Hematopoietic multipotent progenitor cell treated with erythropoietin and hydrocortisone succinate and interleukin-3 and kit ligand, for 4 days (in vitro differentiated cells): ENCODE data around the gene KLHL10.

Source experiments
- DNase-seq: peaks from one replicate; pipeline ENCODE4 v3.0.0-alpha.2; 2015

The KLHL10 gene

DNA sequence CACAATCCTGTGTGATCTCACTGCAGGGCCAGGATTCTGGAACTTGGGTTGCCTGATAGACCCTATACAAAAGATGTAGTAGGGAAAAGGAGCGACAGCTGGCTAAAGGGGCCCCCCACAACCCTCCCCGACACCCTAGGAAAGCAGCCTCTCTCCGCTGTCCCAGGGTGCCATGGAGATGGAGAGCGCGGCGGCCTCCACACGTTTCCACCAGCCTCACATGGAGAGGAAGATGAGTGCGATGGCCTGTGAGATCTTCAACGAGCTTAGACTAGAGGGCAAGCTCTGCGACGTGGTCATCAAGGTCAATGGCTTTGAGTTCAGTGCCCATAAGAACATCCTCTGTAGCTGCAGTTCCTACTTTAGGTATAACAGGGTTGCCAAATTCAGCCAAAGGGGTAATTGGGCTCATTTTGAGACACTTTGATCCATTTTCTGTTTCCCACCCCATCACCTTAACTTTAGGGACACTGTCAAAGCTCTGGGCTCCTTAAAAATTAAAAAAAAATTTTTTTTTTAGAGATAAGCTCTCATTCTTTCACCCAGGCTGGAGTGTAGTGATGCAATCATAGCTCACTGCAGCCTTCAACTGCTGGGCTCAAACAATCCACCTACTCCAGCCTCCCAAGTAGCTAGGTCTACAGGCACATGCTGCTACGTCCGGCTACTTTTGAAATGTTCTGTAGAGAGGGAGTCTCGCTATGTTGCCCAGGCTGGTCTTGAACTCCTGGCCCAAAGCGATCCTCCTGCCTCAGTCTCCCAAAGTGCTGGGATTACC is at the start of gene KLHL10:
Gene KLHL10 (plus strand): TSS at position 65 of the 778 bp plus-strand sequence. CDS start 108 bp downstream, at position 173.
- DNase-seq = peak; percentile 7

DNA sequence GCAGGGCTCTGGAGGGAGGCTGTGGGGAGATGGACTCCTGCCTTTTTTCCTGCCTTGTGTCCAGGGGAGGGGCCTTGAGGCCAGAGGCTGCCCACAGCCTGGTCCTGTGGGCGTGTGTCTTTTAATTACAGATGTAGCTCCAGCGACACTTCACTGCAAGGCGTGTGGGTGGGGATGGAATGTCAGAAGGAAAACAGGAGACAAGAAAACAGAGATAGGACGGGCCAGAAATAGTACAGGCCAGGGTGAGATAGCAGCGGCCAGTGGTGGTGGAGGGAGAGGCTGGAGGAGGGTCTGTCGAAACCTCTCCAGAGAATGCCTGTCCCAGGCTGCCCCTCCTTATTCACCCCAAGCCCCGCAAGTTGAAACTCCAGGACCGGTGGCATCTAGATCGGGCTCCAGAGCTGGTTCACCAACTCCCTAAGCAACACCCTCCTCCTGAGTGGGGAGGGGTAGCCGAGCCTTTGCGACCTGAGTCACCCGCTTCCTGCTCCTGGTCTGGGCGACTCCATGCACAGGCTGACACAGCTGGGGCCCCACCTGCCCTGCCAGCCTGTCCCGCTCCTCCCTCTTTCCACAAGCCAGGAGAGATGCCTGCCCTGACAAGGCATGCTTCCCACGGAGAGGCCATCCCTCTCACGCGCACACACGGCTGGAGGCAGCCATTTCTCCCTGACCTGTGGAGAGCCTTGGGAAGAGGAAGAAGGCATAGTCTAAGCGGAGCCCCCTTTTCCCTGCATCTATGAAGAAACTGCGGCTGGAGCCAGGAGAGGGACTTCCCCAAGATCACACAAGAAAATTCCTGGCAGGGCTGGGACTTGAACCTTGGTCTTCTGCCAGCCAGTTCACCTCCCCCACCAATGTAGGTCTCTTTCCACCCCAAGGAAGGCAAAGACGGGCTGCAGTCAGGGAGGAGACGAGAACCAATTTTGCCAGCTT is 44.5 kb upstream of the KLHL10 start:
- peak; percentile 43 for DNase-seq

DNA sequence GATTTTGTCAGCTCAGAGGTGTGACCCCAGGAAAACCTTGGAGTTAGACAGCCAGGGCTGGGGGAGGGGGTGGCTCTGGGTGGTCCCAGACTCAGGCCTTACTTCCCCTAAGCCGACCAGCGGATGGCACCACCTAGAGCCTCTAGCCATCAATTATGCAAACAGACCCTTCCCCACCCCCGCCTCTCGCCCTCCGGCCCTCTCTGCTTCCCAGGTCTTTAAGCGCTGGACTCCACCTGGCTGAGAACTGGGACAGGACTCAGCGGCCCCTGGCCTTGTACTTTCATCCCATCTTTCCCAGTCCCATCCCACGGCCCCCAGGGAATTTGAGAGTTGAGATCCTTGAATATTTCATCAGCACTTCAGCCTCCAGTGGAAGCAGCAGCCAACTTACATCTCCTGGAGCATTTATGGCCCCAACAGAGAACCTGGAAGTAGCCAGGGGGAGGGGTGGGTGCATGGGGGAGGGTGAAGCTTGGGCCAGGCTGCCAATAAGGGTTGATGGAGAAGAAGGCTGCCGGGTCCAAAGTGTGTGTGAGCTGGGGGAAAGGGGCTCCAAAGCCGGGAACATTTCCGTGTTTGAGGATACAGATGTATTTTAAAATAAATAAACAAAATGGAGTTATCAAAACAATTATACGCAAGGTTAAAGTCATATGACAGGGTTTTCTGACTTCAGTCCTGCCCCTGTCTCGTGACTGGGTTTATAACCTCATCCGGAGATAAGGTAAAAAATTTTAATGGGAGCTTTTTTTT is 43.7 kb upstream of the KLHL10 start:
- peak; percentile 31 for DNase-seq

DNA sequence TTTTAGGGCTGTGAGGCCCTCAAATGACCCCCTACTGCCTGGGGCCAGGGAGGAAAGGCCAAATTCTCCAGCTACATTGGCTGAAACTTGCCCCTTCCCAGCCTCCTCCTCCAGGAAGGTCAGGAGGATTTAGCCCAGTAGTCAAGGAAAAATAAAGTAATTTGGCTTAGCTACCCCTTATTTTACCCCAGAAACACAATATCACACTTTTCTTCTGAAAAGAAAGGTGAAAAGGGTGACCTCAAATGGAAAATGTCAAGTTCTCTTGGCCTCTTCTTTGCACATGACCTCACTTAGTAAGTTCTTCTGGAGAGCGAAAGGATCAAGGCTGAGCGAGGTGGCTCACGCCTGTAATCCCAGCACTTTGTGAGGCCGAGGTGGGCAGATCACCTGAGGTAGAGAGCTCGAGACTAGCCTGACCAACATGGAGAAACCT is 43.1 kb upstream of the KLHL10 start:
- DNase-seq = no peak

DNA sequence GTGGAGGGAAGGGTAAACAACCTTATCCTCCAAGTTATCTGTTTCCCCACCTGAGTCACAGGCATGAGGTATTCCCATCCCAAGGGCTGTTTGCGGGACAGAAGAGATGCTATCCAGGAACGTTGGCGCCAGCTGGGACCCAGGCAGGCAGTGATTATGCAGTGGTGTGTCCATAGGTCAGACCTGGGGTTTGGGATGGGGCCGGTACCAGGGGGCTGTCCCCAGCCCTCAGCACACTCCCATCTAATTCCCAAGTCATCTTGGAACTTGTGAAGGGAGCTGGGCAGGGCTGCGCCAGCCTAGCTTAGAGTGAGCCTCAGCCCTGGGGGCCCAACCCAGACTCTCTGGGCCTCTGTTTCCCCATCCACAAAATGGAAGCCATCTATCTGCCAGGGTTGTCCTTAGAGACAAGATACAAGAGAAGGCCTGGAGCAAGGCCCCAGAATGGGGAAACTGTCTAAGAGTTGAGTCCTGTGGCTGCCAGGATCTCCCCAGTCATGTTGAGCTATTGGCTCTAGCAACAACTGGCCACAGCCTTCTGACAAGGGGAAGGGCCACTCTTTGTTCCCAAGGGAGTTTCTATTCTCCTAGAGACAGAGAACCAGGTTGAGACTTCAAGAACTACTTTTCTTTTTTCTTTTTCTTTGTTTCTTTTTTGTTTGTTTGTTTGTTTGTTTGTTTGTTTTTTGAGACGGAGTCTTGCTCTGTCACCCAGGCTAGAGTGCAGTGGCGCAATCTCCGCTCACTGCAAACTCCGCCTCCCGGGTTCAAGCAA is 41.3 kb upstream of the KLHL10 start:
- no peak for DNase-seq

DNA sequence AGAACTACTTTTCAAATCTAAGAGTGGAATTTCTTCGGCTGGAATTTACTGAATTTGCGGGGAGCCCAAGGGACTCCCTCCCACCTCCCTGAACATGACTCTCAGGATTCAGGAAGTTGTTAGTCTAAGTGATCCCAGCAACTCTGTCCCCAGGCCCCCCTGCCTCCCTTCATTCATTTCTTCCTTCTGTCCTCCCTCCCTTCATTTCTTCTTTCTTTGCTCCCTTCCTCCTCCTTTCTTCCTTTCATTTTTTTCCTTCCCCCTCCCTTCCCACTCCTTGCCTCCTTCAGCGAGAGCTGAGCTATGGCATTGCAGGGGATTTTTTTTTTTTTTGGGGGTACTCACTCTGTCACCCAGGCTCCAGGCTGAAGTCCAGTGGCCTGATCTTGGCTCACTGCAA is 40.2 kb upstream of the KLHL10 start:
- DNase-seq = no peak

DNA sequence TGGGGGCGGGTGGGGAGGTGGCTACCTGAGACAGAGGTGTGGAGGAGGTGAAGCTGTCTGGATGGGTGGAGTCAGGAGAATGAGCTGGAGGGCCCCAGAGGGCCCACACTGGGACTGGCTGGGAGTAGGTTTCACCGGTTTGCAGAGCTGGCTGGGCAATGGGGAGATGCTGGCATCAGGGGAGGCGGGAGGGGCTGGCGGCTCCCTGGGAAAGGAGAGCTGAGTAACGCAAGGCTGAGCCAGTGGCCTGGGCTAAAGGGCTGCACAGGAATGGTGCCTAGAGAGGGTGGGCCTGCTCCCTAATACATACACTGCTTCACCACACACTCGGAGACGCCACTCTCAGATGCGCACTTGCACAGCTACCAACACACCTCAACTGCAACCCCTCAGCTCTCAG is 38.3 kb upstream of the KLHL10 start:
- no peak for DNase-seq

DNA sequence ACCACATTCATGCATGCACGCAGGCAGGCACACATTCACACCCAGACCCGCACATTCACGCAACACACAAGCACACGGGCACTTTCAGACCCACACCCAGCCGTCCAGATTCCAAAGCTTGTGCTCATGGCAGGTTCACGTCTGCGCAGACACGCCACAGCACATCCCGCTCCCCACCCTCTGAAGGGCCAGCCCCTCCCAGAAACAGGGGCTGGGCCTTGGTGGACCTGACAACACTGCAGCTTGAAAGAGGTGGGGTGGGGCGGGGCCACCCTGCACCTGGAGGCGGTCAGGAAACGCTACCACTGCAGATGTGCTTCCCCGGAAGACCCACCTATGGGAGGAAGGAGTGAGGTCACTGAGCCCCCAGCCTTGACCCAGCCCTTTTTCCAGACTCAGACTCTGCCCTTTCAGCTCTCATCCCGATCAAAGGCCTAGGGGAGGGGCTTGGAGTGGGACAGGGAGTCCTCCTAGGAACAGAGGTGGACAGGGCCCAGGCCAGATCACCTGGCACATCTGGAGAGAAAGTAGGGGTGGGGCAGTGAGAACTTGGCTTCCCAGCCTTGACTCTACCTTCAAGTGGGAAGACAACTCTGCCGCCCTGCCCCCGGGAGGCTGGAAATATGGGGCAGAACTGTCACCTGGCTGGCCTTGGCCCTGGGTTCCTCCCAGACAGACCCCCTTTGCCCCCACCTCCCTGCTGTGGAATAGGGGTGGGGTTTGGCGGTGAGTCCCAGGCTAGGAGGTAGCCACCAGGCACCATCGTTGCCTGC is 36.8 kb upstream of the KLHL10 start:
- DNase-seq = no peak

DNA sequence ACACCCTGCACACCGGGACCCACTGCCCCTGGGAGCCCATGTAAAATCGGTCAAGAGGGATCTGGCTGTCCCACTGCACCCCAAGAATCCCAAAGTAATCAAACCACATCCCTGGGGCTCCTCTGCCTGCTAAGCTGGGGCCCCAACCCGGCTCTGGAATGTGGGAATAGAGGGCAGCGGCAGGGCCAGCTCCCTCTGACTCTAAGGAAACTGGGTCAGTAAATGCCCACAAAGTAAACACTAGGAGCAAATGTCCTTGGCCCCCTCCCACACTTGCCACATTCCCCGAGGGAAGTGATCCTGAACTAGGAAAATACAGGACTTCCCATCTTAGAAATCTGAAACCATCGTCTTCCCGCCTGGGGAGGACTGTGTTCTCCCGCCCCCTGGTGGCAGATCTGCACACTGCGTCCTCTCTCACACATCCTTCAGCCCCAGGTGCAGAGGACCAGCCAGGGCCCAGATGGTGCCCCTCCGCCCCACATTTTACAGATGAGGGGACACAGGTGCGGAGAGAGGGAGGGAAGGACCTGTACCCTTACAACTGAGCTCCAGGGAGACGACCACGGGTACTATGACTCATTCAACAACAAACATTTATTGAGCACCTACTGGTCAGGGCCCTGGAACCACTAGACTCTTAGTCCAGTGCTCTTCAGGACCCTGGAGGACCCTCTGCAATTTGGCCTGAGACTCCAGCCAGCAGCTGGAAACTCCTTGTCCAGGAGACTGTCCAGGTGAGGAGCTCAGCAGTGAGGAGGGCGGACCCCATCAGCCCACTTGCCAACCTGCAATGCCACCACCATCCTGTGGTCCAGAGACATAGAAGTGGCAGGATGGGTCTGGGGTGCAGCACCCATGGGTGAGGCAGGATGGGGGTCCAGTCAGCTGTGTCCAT is 36.0 kb upstream of the KLHL10 start:
- DNase-seq = peak; percentile 79

DNA sequence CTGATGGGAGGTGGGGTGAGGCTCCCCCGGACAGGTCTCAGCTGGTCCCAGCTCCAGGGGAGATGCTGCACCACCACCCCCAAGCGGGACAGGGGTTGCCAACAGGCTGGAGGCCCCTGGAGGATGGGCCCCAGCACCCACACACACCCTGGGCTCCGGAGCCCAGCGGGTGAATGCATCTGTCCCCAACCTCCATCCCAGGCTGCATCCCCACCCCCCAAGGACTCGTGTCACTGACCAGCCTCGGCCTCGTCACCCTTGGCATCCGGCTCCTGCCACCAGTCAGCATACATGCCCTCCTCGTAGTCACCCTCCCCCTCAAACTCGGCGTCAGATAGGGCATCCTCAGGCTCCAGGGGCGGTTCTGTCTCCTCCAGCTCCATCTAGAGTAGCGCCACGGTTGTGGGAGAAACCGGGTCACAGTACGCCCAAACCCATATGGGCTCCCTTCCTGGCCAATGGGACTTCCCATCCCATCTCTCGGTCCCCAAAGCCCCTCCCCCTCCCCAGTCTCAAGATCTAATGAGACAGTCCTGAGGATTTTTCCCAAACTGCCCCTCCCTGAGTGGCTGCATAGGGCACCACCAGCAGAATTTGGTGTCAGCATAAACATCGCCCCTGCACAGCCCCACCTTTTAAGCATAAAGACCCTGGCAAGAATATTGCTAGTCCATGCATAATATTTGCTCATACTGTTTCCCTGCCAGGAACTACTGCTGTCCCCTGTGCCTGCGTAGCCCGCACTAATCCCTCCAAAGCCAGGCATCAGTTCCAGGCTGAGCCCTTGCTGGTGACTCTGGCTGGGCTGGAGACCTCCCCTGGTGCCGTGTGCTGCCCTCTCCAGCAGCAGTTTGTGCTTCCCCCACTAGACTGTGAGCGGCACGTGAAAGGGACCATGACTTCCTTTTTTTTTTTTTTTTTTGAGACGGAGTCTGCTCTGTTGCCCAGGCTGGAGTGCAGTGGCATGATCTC is 34.3 kb upstream of the KLHL10 start:
- peak; percentile 84 for DNase-seq

DNA sequence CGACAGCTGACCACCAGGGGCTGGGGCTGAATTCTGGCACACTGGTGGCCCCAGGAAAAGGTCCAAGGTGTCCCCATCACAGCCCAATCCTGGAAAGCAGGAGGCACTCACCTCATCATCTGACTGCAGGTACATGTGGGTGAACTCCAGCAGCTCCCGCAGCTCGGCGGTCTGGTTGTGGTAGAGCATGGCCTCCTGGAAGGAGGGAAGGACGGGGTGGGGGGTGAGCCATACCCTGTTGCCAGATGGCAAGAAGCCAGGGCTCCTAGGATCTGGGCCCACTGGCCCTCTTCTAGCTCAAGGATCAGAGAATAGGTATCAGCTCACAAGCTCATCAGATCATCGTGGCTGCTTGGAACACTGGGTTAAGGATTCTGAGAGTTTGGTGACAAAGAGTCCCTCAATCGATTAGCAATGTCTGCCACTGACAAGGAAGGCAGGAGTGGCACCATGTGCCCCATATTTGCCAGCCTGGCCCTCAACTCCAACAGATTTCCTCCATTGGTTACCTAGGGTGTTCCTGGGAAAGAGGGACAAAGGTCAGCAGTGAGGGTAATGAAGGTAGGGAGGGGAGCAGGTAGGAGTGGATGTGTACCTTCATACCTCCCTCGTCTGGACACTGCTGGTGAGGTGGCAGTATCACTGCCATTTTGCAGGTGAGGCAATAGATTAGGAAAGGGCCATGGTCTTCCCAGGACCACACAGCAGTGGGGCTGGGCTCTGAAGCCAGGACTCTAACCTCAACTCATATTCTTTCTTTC is 30.8 kb upstream of the KLHL10 start:
- DNase-seq = no peak

DNA sequence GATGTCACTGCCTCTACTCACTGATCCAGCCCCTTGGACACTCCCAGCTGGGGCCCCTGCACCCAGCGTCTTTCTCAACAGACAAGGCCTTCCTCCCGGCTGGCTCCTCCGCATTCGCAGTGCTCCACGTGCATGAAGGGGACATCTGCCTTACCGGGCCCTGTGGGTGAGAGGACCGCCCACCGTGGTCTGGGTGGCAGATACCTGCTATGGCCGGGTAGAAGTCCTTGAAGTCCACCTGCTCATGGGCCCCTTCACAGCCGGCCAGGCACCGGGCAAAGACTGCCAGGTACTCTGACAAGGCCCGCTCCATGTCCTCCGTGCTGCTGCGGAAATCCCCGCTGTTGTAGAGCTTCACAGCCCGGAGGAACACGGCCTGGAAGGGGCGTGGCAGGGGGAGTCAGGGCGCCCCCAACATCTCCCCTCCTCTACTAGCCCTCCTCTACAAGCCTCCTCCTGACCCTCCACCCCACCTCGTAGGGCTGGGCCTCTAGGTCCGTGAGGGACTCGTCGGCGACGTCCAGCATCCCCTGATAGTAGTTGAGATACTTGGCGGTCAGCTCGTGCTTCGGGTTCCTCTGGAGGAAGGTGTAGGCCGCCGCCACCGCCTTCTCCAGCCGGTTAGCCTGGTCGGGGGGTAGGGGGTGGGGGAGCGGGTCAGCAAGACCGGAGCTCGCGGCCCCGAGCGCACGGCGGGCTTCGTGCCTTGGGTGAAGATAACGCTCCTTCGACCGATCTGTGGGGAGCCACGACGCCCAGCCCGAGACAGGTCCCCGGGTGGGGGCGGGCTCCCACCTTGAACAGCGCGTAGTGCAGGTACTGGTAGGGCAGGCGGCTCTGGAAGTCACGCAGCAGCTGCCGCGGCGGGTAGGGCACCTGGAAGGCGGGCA is 26.7 kb upstream of the KLHL10 start:
- DNase-seq = no peak

DNA sequence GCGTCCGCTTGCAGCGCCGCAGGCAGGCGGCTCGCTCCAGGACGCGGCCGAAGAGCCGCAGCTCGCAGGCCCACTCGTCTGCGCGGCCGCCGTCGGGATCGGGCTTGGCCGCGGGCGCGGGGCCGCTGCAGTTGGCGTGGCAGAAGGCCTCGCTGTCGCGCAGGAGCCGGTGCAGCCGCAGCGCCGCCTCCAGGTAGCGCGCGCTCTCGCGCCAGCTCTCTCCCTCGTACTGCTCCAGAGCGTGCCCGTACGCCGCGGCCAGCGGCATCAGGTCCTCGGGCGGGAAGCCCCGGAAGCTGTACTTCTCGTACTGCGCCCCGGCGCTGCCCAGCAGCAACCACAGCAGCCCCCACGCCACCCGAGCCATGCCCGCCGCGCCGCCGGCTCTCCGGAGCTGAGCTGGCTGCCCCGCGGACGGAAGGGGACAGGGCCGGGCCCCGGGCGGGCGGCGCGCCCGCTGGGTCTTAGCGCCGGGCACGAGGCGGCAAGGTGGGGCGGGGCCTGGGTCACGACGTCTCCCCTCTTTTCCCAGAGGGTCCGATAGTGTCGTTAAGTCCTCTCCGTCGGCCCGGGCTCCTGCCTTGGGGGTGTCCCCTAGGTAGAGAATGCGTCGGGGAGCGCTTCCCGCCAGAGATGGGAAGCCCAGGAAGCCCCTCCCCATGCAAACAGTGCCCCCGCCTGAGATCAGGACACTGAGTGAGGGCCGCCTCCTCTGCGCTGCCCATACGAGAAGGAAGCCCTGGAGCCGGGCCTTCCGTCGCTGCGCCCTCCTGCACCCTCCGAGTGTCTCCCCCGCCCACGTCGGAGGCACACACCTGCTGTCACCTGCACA is 25.9 kb upstream of the KLHL10 start, which contains the start of gene P3H4:
Gene P3H4 (minus strand): TSS at position 401 of the 832 bp plus-strand sequence. CDS start 34 bp downstream, at position 367.
- DNase-seq = peak; percentile 82

DNA sequence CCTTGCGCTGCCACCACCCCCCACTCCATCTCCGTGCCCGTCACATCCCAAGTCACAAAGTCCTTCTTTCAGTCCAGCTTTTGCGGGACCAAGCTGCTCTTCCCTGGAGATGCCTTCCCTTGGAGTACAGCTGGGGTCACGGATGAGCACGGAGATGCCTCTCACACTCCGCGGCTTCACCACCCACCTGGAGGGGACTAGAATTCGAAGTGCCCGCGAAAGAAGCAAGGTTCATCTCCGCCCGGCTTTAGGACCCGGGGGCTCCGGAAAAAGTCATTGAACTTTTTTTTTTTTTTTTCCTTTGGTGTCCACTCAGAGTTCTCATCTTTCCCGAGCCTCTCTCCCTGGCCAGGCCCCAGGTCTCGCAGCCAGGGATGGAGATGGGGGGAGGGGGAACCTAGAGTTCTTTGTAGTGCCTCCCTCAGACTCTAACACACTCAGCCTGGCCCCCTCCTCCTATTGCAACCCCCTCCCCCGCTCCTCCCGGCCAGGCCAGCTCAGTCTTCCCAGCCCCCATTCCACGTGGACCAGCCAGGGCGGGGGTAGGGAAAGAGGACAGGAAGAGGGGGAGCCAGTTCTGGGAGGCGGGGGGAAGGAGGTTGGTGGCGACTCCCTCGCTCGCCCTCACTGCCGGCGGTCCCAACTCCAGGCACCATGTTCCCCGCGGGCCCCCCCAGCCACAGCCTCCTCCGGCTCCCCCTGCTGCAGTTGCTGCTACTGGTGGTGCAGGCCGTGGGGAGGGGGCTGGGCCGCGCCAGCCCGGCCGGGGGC is 25.1 kb upstream of the KLHL10 start, which contains the start of gene FKBP10:
Gene FKBP10 (plus strand): TSS at position 624 of the 771 bp plus-strand sequence. CDS start 31 bp downstream, at position 655.
- peak; percentile 66 for DNase-seq

DNA sequence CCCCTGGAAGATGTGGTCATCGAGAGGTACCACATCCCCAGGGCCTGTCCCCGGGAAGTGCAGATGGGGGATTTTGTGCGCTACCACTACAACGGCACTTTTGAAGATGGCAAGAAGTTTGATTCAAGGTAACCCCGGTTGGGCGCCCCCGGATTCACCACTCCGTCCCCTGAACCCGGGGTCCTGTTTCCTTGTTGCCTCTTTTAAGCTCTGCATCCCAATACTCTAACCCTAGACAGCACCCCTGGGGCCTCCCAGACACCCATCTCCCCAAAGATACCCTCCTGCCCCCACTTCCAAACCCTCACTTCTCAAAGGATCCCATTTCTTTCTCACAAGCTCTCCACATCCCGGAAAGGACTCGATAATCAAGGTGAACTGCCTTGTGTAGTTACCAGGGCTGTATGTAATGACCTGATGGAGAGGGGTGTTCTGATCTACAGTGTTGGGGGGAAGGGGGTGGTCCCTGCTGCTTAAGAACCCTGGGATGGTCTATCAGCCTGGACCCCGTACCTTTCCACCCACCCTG is 24.4 kb upstream of the KLHL10 start:
- no peak for DNase-seq
